ENCODE data around the gene FER.

FER gene

DNA sequence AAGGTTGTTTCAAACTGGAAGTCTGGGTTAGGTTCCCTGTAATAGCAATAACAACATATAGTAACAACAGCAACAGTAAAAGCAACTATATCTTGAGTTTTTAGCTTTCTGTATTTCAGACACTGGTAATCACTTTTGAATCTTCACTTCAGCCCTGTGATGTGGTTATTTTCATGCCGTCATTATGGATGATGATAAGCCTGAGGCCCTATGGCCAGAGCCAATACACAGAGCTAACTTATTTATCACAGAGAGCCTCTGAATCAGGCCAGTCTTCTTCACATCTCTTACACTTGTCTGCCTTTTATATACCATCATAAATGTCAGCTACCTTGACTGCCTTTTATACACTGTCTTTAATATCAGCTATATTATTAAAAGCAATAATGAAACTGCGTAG lies 329.0 kb downstream of the FER start:
- H3K27ac ChIP-seq (ENCODE audit: insufficient read depth, low read length, poor library complexity, severe bottlenecking), result no peak overlapping the region
- no peaks in the 10 kb centered on the region for H3K27me3 ChIP-seq (replicated peaks; ENCODE audit: control insufficient read depth, insufficient read depth, low read length, poor library complexity, severe bottlenecking)
- no peak overlapping the region for H3K4me3 ChIP-seq (ENCODE audit: insufficient read depth, low read depth, low read length, poor library complexity, severe bottlenecking)
- H3K36me3 ChIP-seq (ENCODE audit: control insufficient read depth, insufficient read depth, low read length), result no peaks in the 10 kb centered on the region
- DNase-seq, result no peak
- no peaks in the 10 kb centered on the region for H3K9me3 ChIP-seq (ENCODE audit: control insufficient read depth, low read length)
- no peaks in the 10 kb centered on the region for H3K4me1 ChIP-seq (ENCODE audit: control insufficient read depth, insufficient read depth, low read length, poor library complexity, severe bottlenecking)

DNA sequence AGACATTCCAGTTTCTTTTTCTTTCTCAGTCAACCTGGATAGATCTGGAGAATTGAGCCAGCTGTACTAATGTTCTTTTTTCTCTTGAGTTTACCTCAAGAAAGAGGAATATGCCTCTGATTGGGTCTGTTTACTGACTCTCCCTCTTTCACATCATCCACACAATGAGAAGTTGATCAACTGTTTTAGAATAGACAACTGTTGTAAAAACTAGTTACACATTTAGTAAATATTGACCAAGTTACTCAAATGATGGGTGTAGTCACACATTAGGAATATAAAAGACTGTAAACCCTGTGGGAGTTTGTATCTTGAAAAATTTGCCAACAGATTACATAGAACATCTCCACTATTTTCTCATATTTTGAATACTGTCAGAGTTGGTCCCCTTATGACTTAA lies 330.8 kb downstream of the FER start:
- no peak overlapping the region for H3K27ac ChIP-seq (ENCODE audit: insufficient read depth, low read length, poor library complexity, severe bottlenecking)
- H3K4me3 ChIP-seq (ENCODE audit: insufficient read depth, low read depth, low read length, poor library complexity, severe bottlenecking), result no peak overlapping the region
- no peak for DNase-seq
- no peaks in the 10 kb centered on the region for H3K9me3 ChIP-seq (ENCODE audit: control insufficient read depth, low read length)
- H3K4me1 ChIP-seq (ENCODE audit: control insufficient read depth, insufficient read depth, low read length, poor library complexity, severe bottlenecking), result no peaks in the 10 kb centered on the region
- H3K27me3 ChIP-seq (replicated peaks; ENCODE audit: control insufficient read depth, insufficient read depth, low read length, poor library complexity, severe bottlenecking), result no peaks in the 10 kb centered on the region
- no peaks in the 10 kb centered on the region for H3K36me3 ChIP-seq (ENCODE audit: control insufficient read depth, insufficient read depth, low read length)

DNA sequence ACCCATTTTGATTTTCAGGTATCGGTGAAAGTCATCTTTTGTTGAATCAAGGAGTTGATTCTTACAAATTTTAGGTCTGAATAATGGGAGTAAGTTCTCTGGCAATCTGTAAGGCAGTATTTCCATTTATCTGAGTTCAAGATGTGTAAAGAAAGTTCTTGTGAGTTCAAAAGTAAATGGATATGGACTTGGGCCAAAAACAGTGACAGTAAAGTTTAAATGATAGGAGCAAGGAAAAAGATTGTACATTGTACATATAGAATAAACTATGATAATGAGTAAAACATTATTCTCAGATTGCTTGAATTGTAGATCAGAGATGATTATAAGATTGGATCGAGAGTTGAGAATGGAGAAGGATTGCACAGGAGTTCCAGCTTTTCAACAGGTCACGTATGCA lies 332.8 kb downstream of the FER start:
- no peak for DNase-seq
- H3K27me3 ChIP-seq (replicated peaks; ENCODE audit: control insufficient read depth, insufficient read depth, low read length, poor library complexity, severe bottlenecking), result no peaks in the 10 kb centered on the region
- H3K9me3 ChIP-seq (ENCODE audit: control insufficient read depth, low read length), result no peaks in the 10 kb centered on the region
- no peak overlapping the region for H3K27ac ChIP-seq (ENCODE audit: insufficient read depth, low read length, poor library complexity, severe bottlenecking)
- H3K4me1 ChIP-seq (ENCODE audit: control insufficient read depth, insufficient read depth, low read length, poor library complexity, severe bottlenecking), result no peaks in the 10 kb centered on the region
- H3K36me3 ChIP-seq (ENCODE audit: control insufficient read depth, insufficient read depth, low read length), result no peaks in the 10 kb centered on the region
- H3K4me3 ChIP-seq (ENCODE audit: insufficient read depth, low read depth, low read length, poor library complexity, severe bottlenecking), result no peak overlapping the region

DNA sequence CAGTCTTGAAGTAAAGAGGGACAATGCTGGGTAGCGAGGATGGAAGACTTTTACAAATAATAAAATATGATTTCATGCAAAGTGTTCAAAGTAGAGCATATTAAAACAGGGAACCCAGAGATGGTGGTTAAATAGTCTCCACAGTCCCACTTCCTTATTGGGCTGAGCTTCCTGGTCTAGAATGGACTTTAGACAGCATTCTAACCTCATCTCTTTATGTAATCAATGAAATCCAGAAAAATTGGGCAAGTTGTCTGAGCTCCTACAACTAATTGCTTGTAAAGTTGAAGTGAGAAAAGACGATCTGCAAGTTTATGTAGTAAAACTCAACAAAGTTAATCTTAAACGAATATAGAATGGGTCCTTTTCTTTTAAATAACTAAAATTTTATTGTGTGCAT lies 333.2 kb downstream of the FER start:
- no peak for DNase-seq
- no peak overlapping the region for H3K4me3 ChIP-seq (ENCODE audit: insufficient read depth, low read depth, low read length, poor library complexity, severe bottlenecking)

DNA sequence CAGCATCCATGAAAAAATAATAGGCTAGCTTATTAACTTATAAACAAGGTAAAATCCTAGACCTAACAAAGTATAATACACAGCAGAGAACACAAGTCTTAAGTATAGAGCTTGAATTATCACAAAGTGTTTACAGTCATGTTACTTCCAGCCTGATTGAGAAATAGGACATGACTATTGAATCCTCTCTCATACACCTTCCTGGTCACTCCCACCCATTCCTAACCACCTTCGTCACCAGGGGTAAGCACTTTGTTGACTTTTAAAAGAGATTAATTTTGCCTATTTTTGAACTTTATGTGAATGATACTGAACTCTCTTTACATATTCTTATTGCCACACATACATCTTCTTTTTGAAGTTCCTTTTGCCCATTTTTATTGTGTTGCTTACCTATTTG lies 336.2 kb downstream of the FER start:
- no peak overlapping the region for H3K27ac ChIP-seq (ENCODE audit: insufficient read depth, low read length, poor library complexity, severe bottlenecking)
- no peaks in the 10 kb centered on the region for H3K4me1 ChIP-seq (ENCODE audit: control insufficient read depth, insufficient read depth, low read length, poor library complexity, severe bottlenecking)
- no peak for DNase-seq
- no peaks in the 10 kb centered on the region for H3K27me3 ChIP-seq (replicated peaks; ENCODE audit: control insufficient read depth, insufficient read depth, low read length, poor library complexity, severe bottlenecking)
- no peaks in the 10 kb centered on the region for H3K9me3 ChIP-seq (ENCODE audit: control insufficient read depth, low read length)
- no peaks in the 10 kb centered on the region for H3K36me3 ChIP-seq (ENCODE audit: control insufficient read depth, insufficient read depth, low read length)
- H3K4me3 ChIP-seq (ENCODE audit: insufficient read depth, low read depth, low read length, poor library complexity, severe bottlenecking), result no peak overlapping the region

More for the DNA sequence above, 333.2 kb downstream of the FER start:
- H3K27ac ChIP-seq (ENCODE audit: insufficient read depth, low read length, poor library complexity, severe bottlenecking), result no peak overlapping the region
- H3K9me3 ChIP-seq (ENCODE audit: control insufficient read depth, low read length), result no peaks in the 10 kb centered on the region
- no peaks in the 10 kb centered on the region for H3K36me3 ChIP-seq (ENCODE audit: control insufficient read depth, insufficient read depth, low read length)
- no peaks in the 10 kb centered on the region for H3K27me3 ChIP-seq (replicated peaks; ENCODE audit: control insufficient read depth, insufficient read depth, low read length, poor library complexity, severe bottlenecking)
- H3K4me1 ChIP-seq (ENCODE audit: control insufficient read depth, insufficient read depth, low read length, poor library complexity, severe bottlenecking), result no peaks in the 10 kb centered on the region

DNA sequence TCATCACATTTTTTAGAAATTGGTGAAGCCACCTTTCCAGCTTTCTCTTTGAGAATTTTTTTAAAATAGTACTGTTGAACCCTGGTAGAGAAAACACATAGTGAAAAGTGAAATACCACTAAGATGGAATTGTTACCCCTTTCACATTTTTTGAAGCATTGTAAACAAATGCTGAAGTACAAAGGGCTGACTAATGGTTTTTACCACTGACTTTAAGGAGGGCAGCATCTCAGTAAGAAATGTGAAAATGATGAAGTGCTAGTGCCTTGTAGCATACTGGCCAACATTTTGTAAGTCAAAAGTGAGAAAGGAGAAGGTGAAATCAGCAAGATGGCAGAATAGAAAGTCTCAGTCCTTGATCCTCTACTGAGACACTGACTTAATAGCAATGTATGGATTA lies 341.5 kb downstream of the FER start:
- no peak for DNase-seq
- no peaks in the 10 kb centered on the region for H3K36me3 ChIP-seq (ENCODE audit: control insufficient read depth, insufficient read depth, low read length)
- no peak overlapping the region for H3K4me3 ChIP-seq (ENCODE audit: insufficient read depth, low read depth, low read length, poor library complexity, severe bottlenecking)
- H3K27ac ChIP-seq (ENCODE audit: insufficient read depth, low read length, poor library complexity, severe bottlenecking), result no peak overlapping the region
- H3K9me3 ChIP-seq (ENCODE audit: control insufficient read depth, low read length), result no peaks in the 10 kb centered on the region
- H3K4me1 ChIP-seq (ENCODE audit: control insufficient read depth, insufficient read depth, low read length, poor library complexity, severe bottlenecking), result no peaks in the 10 kb centered on the region
- H3K27me3 ChIP-seq (replicated peaks; ENCODE audit: control insufficient read depth, insufficient read depth, low read length, poor library complexity, severe bottlenecking), result no peaks in the 10 kb centered on the region

DNA sequence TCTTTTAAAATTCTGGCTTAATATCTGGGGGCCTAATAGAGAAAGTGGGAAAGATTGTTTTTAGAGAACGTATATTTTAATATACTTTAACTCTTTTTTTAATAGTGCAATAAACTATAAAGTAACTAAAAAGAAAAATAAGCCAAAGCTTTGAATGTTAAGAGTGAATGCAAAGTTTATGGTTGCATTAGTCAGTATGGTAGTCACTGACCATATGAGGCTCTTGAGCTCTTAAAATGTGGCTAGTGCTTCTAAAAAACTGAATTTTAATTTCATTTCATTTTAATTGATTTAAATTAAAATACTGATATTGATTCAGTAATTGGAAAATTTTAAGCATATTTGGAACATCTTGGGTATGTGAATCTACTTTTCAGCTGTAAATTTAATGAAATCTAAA lies 351.4 kb downstream of the FER start:
- no peaks in the 10 kb centered on the region for H3K27me3 ChIP-seq (replicated peaks; ENCODE audit: control insufficient read depth, insufficient read depth, low read length, poor library complexity, severe bottlenecking)
- H3K4me1 ChIP-seq (ENCODE audit: control insufficient read depth, insufficient read depth, low read length, poor library complexity, severe bottlenecking), result no peaks in the 10 kb centered on the region
- no peaks in the 10 kb centered on the region for H3K36me3 ChIP-seq (ENCODE audit: control insufficient read depth, insufficient read depth, low read length)
- no peaks in the 10 kb centered on the region for H3K9me3 ChIP-seq (ENCODE audit: control insufficient read depth, low read length)
- no peak for DNase-seq
- no peak overlapping the region for H3K27ac ChIP-seq (ENCODE audit: insufficient read depth, low read length, poor library complexity, severe bottlenecking)
- H3K4me3 ChIP-seq (ENCODE audit: insufficient read depth, low read depth, low read length, poor library complexity, severe bottlenecking), result no peak overlapping the region

DNA sequence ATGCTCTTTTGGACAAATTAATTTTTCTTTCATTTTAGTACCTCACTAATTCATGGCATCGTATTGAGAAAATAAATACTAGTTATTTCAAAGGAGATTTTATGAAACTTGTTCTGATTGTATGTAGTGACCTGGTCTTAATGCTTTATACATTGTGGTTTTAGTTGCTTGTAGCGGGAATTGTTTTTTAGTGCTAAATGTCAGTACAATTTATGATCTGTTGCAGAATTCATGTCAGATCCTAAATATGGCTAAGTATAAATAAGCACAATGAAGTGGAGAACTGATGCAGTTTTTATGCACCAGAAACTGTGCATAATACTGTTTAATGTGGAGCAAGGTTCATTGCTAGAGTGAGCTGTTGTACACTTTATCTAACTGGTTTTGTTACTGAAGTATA lies 353.3 kb downstream of the FER start:
- Histone ChIP-seq H3K4me3 (ENCODE audit: insufficient read depth, low read depth, low read length, poor library complexity, severe bottlenecking) (no peak overlapping the region), H3K9me3 (ENCODE audit: control insufficient read depth, low read length) (no peaks in the 10 kb centered on the region), H3K36me3 (ENCODE audit: control insufficient read depth, insufficient read depth, low read length) (no peaks in the 10 kb centered on the region), H3K4me1 (ENCODE audit: control insufficient read depth, insufficient read depth, low read length, poor library complexity, severe bottlenecking) (no peaks in the 10 kb centered on the region), H3K27me3 (replicated peaks; ENCODE audit: control insufficient read depth, insufficient read depth, low read length, poor library complexity, severe bottlenecking) (no peaks in the 10 kb centered on the region), H3K27ac (ENCODE audit: insufficient read depth, low read length, poor library complexity, severe bottlenecking) (no peak overlapping the region)
- no peak for DNase-seq

DNA sequence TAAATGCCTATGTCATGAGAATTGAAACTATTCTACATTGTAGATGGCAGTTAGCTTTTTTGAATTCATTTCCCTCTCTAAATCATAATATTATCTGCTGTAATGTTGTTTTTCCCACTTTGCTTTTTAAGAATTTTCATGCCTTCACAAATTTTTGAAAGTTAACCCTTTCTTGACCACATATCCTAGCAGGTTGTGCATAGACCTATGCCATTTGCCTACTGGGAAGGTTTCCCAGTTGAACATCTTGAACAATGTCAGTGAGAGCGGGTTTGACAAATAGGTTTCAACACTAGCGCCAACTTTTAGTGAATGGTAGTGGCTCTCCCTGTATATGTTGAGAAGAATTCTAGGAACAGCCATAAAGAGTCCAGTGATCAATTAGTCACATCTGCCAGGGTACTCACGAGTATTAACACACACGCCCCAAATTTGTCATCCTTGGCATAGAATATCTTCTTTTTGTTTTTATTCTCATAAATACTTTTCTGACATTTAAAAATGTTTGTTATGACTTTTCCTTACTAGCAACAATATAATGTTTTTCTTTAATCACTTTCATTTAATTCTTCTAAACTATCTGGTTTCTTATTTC lies 354.5 kb downstream of the FER start:
- H3K4me1 ChIP-seq (ENCODE audit: control insufficient read depth, insufficient read depth, low read length, poor library complexity, severe bottlenecking), result no peaks in the 10 kb centered on the region
- H3K9me3 ChIP-seq (ENCODE audit: control insufficient read depth, low read length), result no peaks in the 10 kb centered on the region
- H3K27me3 ChIP-seq (replicated peaks; ENCODE audit: control insufficient read depth, insufficient read depth, low read length, poor library complexity, severe bottlenecking), result no peaks in the 10 kb centered on the region
- no peaks in the 10 kb centered on the region for H3K36me3 ChIP-seq (ENCODE audit: control insufficient read depth, insufficient read depth, low read length)
- no peak for DNase-seq
- no peak overlapping the region for H3K27ac ChIP-seq (ENCODE audit: insufficient read depth, low read length, poor library complexity, severe bottlenecking)
- no peak overlapping the region for H3K4me3 ChIP-seq (ENCODE audit: insufficient read depth, low read depth, low read length, poor library complexity, severe bottlenecking)

DNA sequence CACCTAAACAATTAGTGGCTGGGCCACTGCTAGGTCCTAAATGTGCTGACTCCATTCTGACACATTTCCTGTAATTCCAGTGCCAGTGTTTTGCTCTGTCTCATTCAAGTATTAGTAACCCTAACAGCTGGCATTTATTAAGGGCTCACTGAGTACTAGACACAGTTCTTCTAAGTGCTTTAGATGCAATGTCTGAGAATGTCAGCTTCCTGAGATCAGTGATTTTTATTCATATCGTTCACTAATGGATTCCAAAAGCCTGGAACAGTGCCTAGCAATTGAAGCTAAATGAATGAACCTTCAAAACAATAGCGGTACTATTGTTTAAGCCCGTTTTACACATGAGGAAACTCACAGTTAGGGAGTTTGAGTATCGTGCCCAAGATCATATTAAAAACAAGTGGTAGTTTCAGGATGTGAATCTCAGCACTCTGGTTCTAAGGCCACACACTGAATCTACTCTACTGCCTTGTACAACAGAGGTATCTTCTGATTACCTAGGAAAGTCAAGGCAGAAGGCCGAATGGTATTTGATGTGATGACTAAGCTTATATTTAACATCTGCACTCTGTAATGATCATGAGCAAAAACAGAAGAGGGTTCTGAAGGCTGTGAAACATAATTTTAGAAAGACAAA lies 358.1 kb downstream of the FER start:
- Histone ChIP-seq H3K4me1 (ENCODE audit: control insufficient read depth, insufficient read depth, low read length, poor library complexity, severe bottlenecking) (no peaks in the 10 kb centered on the region), H3K27ac (ENCODE audit: insufficient read depth, low read length, poor library complexity, severe bottlenecking) (no peak overlapping the region), H3K36me3 (ENCODE audit: control insufficient read depth, insufficient read depth, low read length) (no peaks in the 10 kb centered on the region), H3K9me3 (ENCODE audit: control insufficient read depth, low read length) (no peaks in the 10 kb centered on the region), H3K4me3 (ENCODE audit: insufficient read depth, low read depth, low read length, poor library complexity, severe bottlenecking) (no peak overlapping the region), H3K27me3 (replicated peaks; ENCODE audit: control insufficient read depth, insufficient read depth, low read length, poor library complexity, severe bottlenecking) (no peaks in the 10 kb centered on the region)
- DNase-seq, result no peak

Data from effector memory CD4-positive, alpha-beta T cell (primary cell).